KMS-11 (cell line): Measurements from ENCODE around the gene YWHAQ.
A peak's percentile ranks its signal among the peaks of the same experiment; 100 is the strongest.

Experiments
- H2AFZ ChIP-seq: fragments of 200-600 bp; sonication (generic); 2 replicates; pipeline ENCODE4 v1.6.1; 2016; ENCODE audit warnings: antibody characterized with exemption, mixed run types, low read depth
- H3K27ac ChIP-seq: fragments of 200-600 bp; sonication (generic); 2 replicates; pipeline ENCODE4 v1.6.1; 2016; ENCODE audit warnings: mild to moderate bottlenecking, mixed run types
- H3K27me3 ChIP-seq: fragments of 200-600 bp; sonication (generic); 2 replicates; pipeline ENCODE4 v1.6.1; 2017; ENCODE audit warnings: mild to moderate bottlenecking, low read depth, mixed run types, moderate library complexity; ENCODE audit not compliant: insufficient read depth
- H3K36me3 ChIP-seq: fragments of 200-600 bp; sonication (generic); 2 replicates; pipeline ENCODE4 v1.6.1; 2017; ENCODE audit warnings: mild to moderate bottlenecking, mixed run types; ENCODE audit not compliant: insufficient read depth
- H3K4me1 ChIP-seq: fragments of 200-600 bp; sonication (generic); 2 replicates; pipeline ENCODE4 v1.6.1; 2016; ENCODE audit warnings: mild to moderate bottlenecking, low read depth, mixed run types; ENCODE audit not compliant: poor library complexity, severe bottlenecking
- H3K4me2 ChIP-seq: fragments of 200-600 bp; sonication (generic); 2 replicates; pipeline ENCODE4 v1.7.0; 2016; ENCODE audit warnings: mild to moderate bottlenecking, mixed run types
- H3K4me3 ChIP-seq: fragments of 200-600 bp; sonication (generic); IDR thresholded peaks from 2 replicates; pipeline ENCODE4 v1.6.1; 2017; ENCODE audit warnings: low read depth, low read length, mixed read lengths; ENCODE audit not compliant: insufficient read depth
- H3K79me2 ChIP-seq: fragments of 200-600 bp; sonication (generic); 2 replicates; pipeline ENCODE4 v1.6.1; 2016; ENCODE audit warnings: low read depth, mixed run types; ENCODE audit not compliant: insufficient read depth
- H3K9ac ChIP-seq: fragments of 200-600 bp; sonication (generic); 2 replicates; pipeline ENCODE4 v1.6.1; 2016; ENCODE audit warnings: mild to moderate bottlenecking, mixed run types
- H4K20me1 ChIP-seq: fragments of 200-600 bp; sonication (generic); 2 replicates; pipeline ENCODE4 v1.6.1; 2016; ENCODE audit warnings: mild to moderate bottlenecking, mixed run types; ENCODE audit not compliant: insufficient read depth
- CTCF ChIP-seq: fragments of 200-600 bp; sonication (generic); conservative IDR thresholded peaks from 2 replicates; pipeline ENCODE4 v1.6.1; 2017; ENCODE audit warnings: low read depth, mild to moderate bottlenecking, antibody characterized with exemption, low read length, moderate library complexity, mixed read lengths

The YWHAQ gene

DNA sequence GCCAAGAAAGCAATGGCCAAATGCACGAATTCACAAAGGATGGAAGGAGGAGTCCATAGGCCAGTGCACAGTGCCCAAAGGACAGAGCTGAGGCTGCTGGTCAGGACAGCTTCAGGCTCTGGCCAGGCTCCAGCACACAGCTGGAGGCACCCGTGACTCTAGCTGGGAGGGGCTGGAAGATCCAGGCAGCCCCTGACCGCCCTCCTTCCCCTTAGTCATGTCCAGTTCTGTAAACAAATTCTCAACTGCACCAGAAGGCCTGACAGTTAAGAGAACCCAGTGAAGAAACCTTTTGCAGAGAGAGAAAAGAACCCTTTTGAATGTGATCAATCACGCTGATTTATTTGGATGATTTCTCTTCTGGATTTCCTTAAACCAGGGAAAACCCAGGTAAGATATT lies 7.7 kb upstream of the YWHAQ start:
- H3K4me1 ChIP-seq = peaks cover 38% of the 10 kb centered on the region

GRCh38 chr2:9637330-9637729 lies 6.5 kb upstream of the YWHAQ start:
- no peaks in the 10 kb centered on the region for H3K27me3 ChIP-seq
- no peak overlapping the region for H3K9ac ChIP-seq
- no peak overlapping the region for H3K27ac ChIP-seq
- no peaks in the 10 kb centered on the region for H3K79me2 ChIP-seq
- H3K4me3 ChIP-seq = no peak overlapping the region
- peaks cover 37% of the 10 kb centered on the region for H3K4me1 ChIP-seq
- no peak for TF ChIP-seq CTCF
- H4K20me1 ChIP-seq = no peaks in the 10 kb centered on the region
- H3K4me2 ChIP-seq = 0 out of 2 replicates have a peak overlapping the region, but pooled peaks have one; percentile 6
- no peak overlapping the region for H2AFZ ChIP-seq
- H3K36me3 ChIP-seq = no peaks in the 10 kb centered on the region

More for the DNA sequence above, 7.7 kb upstream of the YWHAQ start:
- Histone ChIP-seq H3K79me2 (no peaks in the 10 kb centered on the region), H3K4me3 (no peak overlapping the region), H3K4me2 (no peak overlapping the region), H3K36me3 (no peaks in the 10 kb centered on the region), H3K27me3 (no peaks in the 10 kb centered on the region), H3K27ac (no peak overlapping the region), H4K20me1 (no peaks in the 10 kb centered on the region), H3K9ac (no peak overlapping the region), H2AFZ (no peak overlapping the region)
- TF ChIP-seq CTCF = no peak

DNA sequence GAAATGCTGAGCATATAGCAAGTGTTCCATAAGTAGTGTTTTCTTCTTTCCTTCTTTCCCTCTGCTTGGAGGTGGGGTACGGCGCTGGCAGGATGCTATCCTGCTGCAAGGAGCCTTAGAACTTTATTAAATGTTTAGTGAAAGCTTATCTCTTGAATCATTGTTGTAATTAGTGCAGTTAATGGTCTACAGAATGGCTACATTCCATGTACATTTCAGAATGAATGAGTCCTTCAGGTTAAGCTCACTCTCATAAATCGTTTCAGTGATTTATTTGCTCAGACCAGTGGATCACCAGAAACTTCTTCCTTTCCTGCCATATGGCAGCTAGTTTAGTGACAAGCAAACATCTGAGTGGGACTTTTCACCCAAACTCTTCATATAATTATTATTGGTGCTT lies 3.3 kb upstream of the YWHAQ start:
- TF ChIP-seq CTCF = no peak

GRCh38 chr2:9631878-9632700 lies 1.3 kb upstream of the YWHAQ start:
- Histone ChIP-seq H3K27me3 (no peaks in the 10 kb centered on the region), H3K79me2 (peaks cover 32% of the 10 kb centered on the region), H3K4me1 (peaks cover 38% of the 10 kb centered on the region), H3K9ac (no peak overlapping the region), H2AFZ (no peak overlapping the region), H3K27ac (no peak overlapping the region), H4K20me1 (peaks cover 28% of the 10 kb centered on the region), H3K4me2 (peak overlapping the region; percentile 76), H3K4me3 (peak overlapping the region; percentile 57), H3K36me3 (0 out of 2 replicates have a peak, but pooled peaks cover 6% of the 10 kb centered on the region)
- no peak for TF ChIP-seq CTCF

More for the DNA sequence above, 3.3 kb upstream of the YWHAQ start:
- peaks cover 12% of the 10 kb centered on the region for H3K79me2 ChIP-seq
- H3K4me1 ChIP-seq = peaks cover 26% of the 10 kb centered on the region
- H4K20me1 ChIP-seq = peaks cover 7% of the 10 kb centered on the region; the same call in 1 of the 2 replicates
- no peak overlapping the region for H2AFZ ChIP-seq
- H3K9ac ChIP-seq = no peak overlapping the region
- no peak overlapping the region for H3K4me3 ChIP-seq
- no peaks in the 10 kb centered on the region for H3K36me3 ChIP-seq
- H3K4me2 ChIP-seq = no peak overlapping the region
- no peak overlapping the region for H3K27ac ChIP-seq
- no peaks in the 10 kb centered on the region for H3K27me3 ChIP-seq
